OCI-LY3 (cell line): ENCODE data around the gene JMJD7.

Experiments used
- H2AFZ ChIP-seq: fragments of 200-600, 300-600 bp; shearing (Covaris generic); 2 replicates; pipeline ENCODE4 v1.6.0; 2014; ENCODE audit warnings: antibody characterized with exemption, low read depth, low read length
- H3K27ac ChIP-seq: fragments of 200-600, 300-600 bp; sonication (generic); 2 replicates; pipeline ENCODE4 v1.5.1; 2014; ENCODE audit warnings: mild to moderate bottlenecking, low read length, moderate library complexity, mixed read lengths
- H3K27me3 ChIP-seq: fragments of 200-600, 300-600 bp; sonication (generic); 2 replicates; pipeline ENCODE4 v1.6.1; 2014; ENCODE audit warnings: low read depth, low read length, mixed read lengths
- H3K36me3 ChIP-seq: fragments of 200-600, 300-600 bp; sonication (generic); replicated peaks from 2 replicates; pipeline ENCODE3; 2014; ENCODE audit warnings: low read depth, low read length, mixed read lengths
- H3K4me1 ChIP-seq: fragments of 300-600, 200-600 bp; sonication (generic); 2 replicates; pipeline ENCODE4 v1.6.1; 2014; ENCODE audit warnings: low read length, mixed read lengths
- H3K4me2 ChIP-seq: fragments of 200-600, 300-600 bp; sonication (generic); 2 replicates; pipeline ENCODE4 v1.6.1; 2014; ENCODE audit warnings: low read length, mixed read lengths
- H3K4me3 ChIP-seq: fragments of 300-600, 200-600 bp; sonication (generic); 2 replicates; pipeline ENCODE4 v1.5.1; 2014; ENCODE audit warnings: antibody characterized with exemption, mild to moderate bottlenecking, low read length, moderate library complexity
- H3K79me2 ChIP-seq: fragments of 300-600, 200-600 bp; shearing (Covaris generic); 2 replicates; pipeline ENCODE4 v1.6.1; 2014; ENCODE audit warnings: mild to moderate bottlenecking, low read length, mixed read lengths
- H3K9ac ChIP-seq: fragments of 300-600, 200-600 bp; shearing (Covaris generic); 2 replicates; pipeline ENCODE4 v1.6.0; 2014; ENCODE audit warnings: mild to moderate bottlenecking, low read length, moderate library complexity
- H3K9me3 ChIP-seq: fragments of 200-600, 300-600 bp; shearing (Covaris generic); 2 replicates; pipeline ENCODE4 v1.6.1; 2014; ENCODE audit warnings: low read length, mixed read lengths; ENCODE audit not compliant: insufficient read depth
- H4K20me1 ChIP-seq: fragments of 200-600, 300-600 bp; sonication (generic); 2 replicates; pipeline ENCODE4 v1.6.1; 2016; ENCODE audit warnings: low read length, mixed read lengths; ENCODE audit not compliant: insufficient read depth
- EZH2phosphoT487 ChIP-seq: fragments of 200-600 bp; shearing (Covaris generic); IDR thresholded peaks from 2 replicates; pipeline ENCODE4 v1.6.1; 2018; ENCODE audit warnings: antibody characterized with exemption, mixed run types, low read depth
- TF ChIP-seq, protein P1 (sequence below): fragments of 200-600, 300-600 bp; sonication (generic); IDR thresholded peaks from 2 replicates; pipeline ENCODE4 v1.5.1; 2014; ENCODE audit warnings: antibody characterized with exemption, low read length, low read depth

Gene JMJD7

DNA sequence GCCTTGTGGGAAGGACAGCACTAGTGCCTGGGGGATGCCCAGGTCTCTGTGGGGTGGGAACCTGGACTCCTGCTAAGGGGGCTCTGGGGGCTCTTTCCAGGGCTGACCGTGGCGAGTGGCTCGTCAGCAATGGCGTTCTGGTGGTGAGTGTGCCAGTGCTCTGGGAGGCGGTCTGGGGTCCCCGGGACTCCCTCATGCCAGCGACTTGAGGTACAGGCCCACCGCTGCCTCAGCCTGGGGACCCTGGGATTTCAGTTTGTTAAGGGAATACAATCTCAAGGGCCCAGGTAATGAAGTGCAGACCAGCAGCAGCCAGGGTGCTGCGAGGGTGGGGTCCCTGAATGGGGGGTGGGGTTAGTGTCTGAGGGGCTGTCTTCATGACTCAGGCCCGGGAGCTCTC, 13.2 kb downstream of the JMJD7 start:
- Histone ChIP-seq H3K9ac (no peak overlapping the region), H3K36me3 (no peaks in the 10 kb centered on the region), H3K79me2 (no peaks in the 10 kb centered on the region), H3K9me3 (no peaks in the 10 kb centered on the region), H3K27ac (no peak overlapping the region), H3K4me1 (no peaks in the 10 kb centered on the region), H4K20me1 (no peaks in the 10 kb centered on the region), H3K4me3 (no peak overlapping the region), H2AFZ (no peak overlapping the region), H3K4me2 (no peak overlapping the region), H3K27me3 (no peaks in the 10 kb centered on the region)
- TF ChIP-seq, protein P1, sequence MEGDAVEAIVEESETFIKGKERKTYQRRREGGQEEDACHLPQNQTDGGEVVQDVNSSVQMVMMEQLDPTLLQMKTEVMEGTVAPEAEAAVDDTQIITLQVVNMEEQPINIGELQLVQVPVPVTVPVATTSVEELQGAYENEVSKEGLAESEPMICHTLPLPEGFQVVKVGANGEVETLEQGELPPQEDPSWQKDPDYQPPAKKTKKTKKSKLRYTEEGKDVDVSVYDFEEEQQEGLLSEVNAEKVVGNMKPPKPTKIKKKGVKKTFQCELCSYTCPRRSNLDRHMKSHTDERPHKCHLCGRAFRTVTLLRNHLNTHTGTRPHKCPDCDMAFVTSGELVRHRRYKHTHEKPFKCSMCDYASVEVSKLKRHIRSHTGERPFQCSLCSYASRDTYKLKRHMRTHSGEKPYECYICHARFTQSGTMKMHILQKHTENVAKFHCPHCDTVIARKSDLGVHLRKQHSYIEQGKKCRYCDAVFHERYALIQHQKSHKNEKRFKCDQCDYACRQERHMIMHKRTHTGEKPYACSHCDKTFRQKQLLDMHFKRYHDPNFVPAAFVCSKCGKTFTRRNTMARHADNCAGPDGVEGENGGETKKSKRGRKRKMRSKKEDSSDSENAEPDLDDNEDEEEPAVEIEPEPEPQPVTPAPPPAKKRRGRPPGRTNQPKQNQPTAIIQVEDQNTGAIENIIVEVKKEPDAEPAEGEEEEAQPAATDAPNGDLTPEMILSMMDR = no peak
- TF ChIP-seq EZH2phosphoT487 = no peak

DNA sequence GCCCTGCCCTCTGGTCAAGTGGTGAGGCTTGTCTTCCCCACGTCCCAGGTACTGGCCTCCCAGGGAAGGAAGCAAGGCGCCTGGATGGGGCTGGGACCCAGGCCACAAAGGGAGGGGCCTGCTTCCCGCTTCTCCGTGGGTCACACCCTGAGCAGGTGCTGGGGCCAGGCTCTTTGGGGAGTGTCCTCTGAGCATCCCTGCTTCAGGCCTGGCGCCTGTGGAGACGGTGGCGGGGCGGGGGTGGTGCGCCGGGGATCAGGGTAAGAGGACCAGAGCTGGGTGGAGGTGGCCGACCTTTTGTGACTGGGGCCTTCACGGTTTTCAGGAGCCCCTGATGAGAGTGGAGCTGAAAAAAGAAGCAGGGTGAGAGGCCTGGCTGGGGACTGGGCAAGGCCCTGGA, 14.3 kb downstream of the JMJD7 start:
- no peaks in the 10 kb centered on the region for H3K9me3 ChIP-seq

DNA sequence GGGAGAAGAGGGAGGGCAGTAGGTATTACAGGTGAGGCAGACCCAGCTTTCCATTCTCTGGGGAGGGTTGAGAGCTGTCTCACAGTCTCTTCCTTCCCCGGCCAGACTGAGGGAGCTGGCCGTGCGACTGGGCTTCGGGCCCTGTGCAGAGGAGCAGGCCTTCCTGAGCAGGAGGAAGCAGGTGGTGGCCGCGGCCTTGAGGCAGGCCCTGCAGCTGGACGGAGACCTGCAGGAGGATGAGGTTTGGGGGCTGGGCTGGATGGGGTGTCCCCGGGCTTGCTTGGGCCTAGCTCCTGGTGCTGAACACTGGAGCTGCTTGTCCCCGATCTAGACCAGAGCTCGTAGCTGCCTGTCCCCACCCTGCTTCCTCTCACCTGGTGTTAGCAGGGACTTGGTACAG, 15.7 kb downstream of the JMJD7 start:
- H3K4me1 ChIP-seq = no peaks in the 10 kb centered on the region
- no peaks in the 10 kb centered on the region for H3K27me3 ChIP-seq
- H3K9me3 ChIP-seq = no peaks in the 10 kb centered on the region
- no peaks in the 10 kb centered on the region for H3K79me2 ChIP-seq
- no peak overlapping the region for H2AFZ ChIP-seq
- H3K36me3 ChIP-seq = no peaks in the 10 kb centered on the region
- TF ChIP-seq EZH2phosphoT487 = no peak
- TF ChIP-seq, protein P1 = no peak
- H3K27ac ChIP-seq = no peak overlapping the region
- H3K4me3 ChIP-seq = no peak overlapping the region
- no peaks in the 10 kb centered on the region for H4K20me1 ChIP-seq
- H3K9ac ChIP-seq = no peak overlapping the region
- no peak overlapping the region for H3K4me2 ChIP-seq

More for the DNA sequence above, 14.3 kb downstream of the JMJD7 start:
- H3K79me2 ChIP-seq = no peaks in the 10 kb centered on the region
- H3K4me3 ChIP-seq = no peak overlapping the region
- H2AFZ ChIP-seq = no peak overlapping the region
- no peaks in the 10 kb centered on the region for H4K20me1 ChIP-seq
- H3K9ac ChIP-seq = no peak overlapping the region
- no peaks in the 10 kb centered on the region for H3K27me3 ChIP-seq
- no peak overlapping the region for H3K27ac ChIP-seq
- no peaks in the 10 kb centered on the region for H3K36me3 ChIP-seq
- no peaks in the 10 kb centered on the region for H3K4me1 ChIP-seq
- H3K4me2 ChIP-seq = no peak overlapping the region
- no peak for TF ChIP-seq EZH2phosphoT487
- TF ChIP-seq, protein P1 = no peak

DNA sequence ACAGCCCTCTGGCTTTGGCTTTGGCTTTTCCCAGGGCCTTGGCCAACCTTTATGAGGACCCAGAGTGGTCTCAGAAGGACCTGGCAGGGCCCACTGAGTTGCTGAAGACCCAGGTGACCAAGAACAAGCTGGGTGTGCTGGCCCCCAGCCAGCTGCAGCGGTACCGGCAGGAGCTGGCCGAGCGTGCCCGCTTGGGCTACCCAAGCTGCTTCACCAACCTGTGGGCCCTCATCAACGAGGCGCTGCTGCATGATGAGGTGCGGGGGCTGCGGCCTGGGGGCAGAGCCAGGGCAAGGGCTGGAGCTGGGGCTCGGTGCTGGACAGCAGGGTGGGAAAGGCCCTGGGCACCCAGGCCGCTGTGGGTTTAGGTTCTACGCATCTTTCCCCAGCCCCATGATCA, 16.9 kb downstream of the JMJD7 start:
- H2AFZ ChIP-seq = no peak overlapping the region
- no peak overlapping the region for H3K4me3 ChIP-seq
- H3K4me1 ChIP-seq = no peaks in the 10 kb centered on the region
- no peaks in the 10 kb centered on the region for H3K27me3 ChIP-seq
- TF ChIP-seq, protein P1 = no peak
- TF ChIP-seq EZH2phosphoT487 = no peak
- no peak overlapping the region for H3K4me2 ChIP-seq
- no peaks in the 10 kb centered on the region for H3K9me3 ChIP-seq
- H3K36me3 ChIP-seq = no peaks in the 10 kb centered on the region
- H4K20me1 ChIP-seq = no peaks in the 10 kb centered on the region
- H3K27ac ChIP-seq = no peak overlapping the region
- no peaks in the 10 kb centered on the region for H3K79me2 ChIP-seq
- H3K9ac ChIP-seq = no peak overlapping the region
